ENCODE data around the gene PIH1D2.

DNA sequence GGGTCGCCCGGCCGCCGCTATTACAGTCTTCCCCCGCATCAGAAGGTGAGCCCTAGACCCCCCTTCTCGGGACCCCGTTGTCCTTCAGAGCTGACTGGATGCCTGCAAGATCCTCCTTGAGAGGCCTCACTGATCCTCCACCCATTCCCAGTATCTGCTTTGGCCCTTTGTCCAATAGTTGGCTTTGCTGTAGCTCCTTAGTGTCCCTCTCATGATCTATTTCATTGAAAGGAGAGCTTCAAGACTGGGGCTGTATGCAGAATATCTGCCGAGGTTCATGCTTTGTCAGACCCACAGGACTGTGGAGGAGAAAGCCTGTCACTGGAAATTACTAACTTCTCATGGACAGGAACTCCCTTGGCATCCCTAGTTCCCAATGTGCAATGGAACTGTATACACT lies 48.1 kb downstream of the PIH1D2 start:
- TF ChIP-seq ZC3H10 (CRISPR knock-in tag; IDR thresholded peaks at IDR 0.05) (no peak), ZNF8 (CRISPR knock-in tag; IDR thresholded peaks at IDR 0.05) (no peak), ARNTL (CRISPR knock-in tag; IDR thresholded peaks at IDR 0.05; ENCODE audit: borderline replicate concordance, low read depth) (no peak), CSDC2 (CRISPR knock-in tag; IDR thresholded peaks at IDR 0.05) (no peak), RARB (CRISPR knock-in tag; IDR thresholded peaks at IDR 0.05) (no peak), ESRRG (CRISPR knock-in tag; IDR thresholded peaks at IDR 0.05) (no peak), ZFP3 (CRISPR knock-in tag; IDR thresholded peaks at IDR 0.05) (no peak), ZNF70 (CRISPR knock-in tag; IDR thresholded peaks at IDR 0.05) (no peak), PPARA (CRISPR knock-in tag; IDR thresholded peaks at IDR 0.05; ENCODE audit: borderline replicate concordance) (no peak), BACH2 (CRISPR knock-in tag; IDR thresholded peaks at IDR 0.05; ENCODE audit: borderline replicate concordance) (no peak)
- TF ChIP-seq, protein P1, sequence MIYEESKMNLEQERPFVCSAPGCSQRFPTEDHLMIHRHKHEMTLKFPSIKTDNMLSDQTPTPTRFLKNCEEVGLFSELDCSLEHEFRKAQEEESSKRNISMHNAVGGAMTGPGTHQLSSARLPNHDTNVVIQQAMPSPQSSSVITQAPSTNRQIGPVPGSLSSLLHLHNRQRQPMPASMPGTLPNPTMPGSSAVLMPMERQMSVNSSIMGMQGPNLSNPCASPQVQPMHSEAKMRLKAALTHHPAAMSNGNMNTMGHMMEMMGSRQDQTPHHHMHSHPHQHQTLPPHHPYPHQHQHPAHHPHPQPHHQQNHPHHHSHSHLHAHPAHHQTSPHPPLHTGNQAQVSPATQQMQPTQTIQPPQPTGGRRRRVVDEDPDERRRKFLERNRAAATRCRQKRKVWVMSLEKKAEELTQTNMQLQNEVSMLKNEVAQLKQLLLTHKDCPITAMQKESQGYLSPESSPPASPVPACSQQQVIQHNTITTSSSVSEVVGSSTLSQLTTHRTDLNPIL (CRISPR knock-in tag; IDR thresholded peaks at IDR 0.05; ENCODE audit: low read depth): no peak
- TF ChIP-seq, protein P2, sequence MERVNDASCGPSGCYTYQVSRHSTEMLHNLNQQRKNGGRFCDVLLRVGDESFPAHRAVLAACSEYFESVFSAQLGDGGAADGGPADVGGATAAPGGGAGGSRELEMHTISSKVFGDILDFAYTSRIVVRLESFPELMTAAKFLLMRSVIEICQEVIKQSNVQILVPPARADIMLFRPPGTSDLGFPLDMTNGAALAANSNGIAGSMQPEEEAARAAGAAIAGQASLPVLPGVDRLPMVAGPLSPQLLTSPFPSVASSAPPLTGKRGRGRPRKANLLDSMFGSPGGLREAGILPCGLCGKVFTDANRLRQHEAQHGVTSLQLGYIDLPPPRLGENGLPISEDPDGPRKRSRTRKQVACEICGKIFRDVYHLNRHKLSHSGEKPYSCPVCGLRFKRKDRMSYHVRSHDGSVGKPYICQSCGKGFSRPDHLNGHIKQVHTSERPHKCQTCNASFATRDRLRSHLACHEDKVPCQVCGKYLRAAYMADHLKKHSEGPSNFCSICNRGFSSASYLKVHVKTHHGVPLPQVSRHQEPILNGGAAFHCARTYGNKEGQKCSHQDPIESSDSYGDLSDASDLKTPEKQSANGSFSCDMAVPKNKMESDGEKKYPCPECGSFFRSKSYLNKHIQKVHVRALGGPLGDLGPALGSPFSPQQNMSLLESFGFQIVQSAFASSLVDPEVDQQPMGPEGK (CRISPR knock-in tag; IDR thresholded peaks at IDR 0.05; ENCODE audit: borderline replicate concordance): no peak
- TF ChIP-seq, protein P3, sequence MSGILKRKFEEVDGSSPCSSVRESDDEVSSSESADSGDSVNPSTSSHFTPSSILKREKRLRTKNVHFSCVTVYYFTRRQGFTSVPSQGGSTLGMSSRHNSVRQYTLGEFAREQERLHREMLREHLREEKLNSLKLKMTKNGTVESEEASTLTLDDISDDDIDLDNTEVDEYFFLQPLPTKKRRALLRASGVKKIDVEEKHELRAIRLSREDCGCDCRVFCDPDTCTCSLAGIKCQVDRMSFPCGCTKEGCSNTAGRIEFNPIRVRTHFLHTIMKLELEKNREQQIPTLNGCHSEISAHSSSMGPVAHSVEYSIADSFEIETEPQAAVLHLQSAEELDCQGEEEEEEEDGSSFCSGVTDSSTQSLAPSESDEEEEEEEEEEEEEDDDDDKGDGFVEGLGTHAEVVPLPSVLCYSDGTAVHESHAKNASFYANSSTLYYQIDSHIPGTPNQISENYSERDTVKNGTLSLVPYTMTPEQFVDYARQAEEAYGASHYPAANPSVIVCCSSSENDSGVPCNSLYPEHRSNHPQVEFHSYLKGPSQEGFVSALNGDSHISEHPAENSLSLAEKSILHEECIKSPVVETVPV (CRISPR knock-in tag; IDR thresholded peaks at IDR 0.05): no peak
- TF ChIP-seq, protein P4, sequence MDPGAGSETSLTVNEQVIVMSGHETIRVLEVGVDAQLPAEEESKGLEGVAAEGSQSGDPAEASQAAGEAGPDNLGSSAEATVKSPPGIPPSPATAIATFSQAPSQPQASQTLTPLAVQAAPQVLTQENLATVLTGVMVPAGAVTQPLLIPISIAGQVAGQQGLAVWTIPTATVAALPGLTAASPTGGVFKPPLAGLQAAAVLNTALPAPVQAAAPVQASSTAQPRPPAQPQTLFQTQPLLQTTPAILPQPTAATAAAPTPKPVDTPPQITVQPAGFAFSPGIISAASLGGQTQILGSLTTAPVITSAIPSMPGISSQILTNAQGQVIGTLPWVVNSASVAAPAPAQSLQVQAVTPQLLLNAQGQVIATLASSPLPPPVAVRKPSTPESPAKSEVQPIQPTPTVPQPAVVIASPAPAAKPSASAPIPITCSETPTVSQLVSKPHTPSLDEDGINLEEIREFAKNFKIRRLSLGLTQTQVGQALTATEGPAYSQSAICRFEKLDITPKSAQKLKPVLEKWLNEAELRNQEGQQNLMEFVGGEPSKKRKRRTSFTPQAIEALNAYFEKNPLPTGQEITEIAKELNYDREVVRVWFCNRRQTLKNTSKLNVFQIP (CRISPR knock-in tag; IDR thresholded peaks at IDR 0.05; ENCODE audit: borderline replicate concordance, low read depth): no peak

All from SK-N-SH treated with all-trans-retinoic acid at 6 μM for 48 hours (cell line).